Iris pigment epithelial cell (primary cell): ENCODE data around the gene CHMP6.

Source experiments
- DNase-seq: peaks from one replicate; pipeline ENCODE4 v3.0.0-alpha.2; 2011; ENCODE audit warnings: low read depth

Gene CHMP6

DNA sequence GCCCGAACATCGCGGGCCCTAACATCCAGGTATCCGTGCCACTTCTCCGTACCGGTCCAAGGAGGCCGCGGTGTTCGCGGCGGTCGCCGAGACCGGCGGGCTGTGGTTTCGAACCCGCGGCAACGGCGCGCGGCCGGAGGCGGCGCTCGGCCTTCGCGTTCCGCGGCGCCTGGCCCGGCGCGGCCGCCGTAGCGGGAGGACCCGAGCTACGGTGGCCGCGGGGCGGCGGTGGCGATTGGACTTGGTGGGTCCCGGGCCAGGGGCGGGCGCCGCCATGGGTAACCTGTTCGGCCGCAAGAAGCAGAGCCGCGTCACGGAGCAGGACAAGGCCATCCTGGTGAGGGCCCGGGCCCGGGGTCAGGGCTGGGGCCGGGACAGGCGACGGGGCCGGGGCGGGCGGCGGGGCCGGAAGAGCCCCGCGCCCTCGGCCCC is at the start of gene CHMP6:
CHMP6 (plus strand) TSS at position 197 of the 432 bp plus-strand sequence; CDS start at position 275, 78 bp downstream.
- DNase-seq = peak; percentile 71

DNA sequence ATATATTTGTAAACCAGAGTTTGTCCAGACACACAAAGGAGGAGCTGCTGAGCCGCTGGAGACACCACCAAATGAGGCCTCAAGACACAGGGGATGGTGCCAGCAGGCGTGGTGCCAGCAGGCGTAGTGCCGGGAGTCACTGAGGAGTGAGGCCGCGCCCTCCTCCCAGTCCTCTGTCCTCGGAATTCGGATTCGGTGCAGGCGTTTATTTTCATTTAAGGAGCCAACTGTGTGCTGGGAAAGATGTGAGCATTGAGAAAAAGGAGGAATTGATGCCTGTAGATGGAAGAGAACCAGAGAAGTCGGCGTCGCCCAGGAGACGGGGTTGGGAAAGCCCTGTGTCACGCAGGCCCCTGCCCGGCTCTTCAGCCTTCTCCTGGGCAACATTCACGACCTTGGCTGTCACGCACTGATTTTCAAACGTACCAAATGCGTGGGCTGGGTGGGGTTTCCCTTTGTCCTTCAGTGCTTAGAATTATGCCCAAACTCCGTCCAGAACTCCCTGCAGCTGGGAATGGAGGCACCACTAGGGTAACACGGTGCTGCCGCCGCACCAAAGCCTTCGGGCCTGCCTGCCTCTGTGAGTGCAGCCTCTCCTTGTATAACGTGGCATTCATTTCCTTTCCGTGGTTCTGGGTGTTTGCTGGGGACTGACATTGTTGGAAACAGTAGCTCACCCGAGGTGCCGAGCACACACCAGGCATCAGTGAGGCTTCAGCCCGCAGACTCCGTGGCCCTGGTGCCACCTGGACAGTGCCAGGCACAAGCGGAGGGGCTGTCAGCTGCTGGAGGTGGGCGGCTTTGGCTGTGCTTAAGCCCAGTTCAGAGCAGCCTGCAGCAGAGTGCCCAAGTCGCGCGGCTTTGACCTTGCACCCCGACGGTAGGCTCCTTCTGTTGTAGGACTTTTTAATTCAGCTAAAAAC is 49.0 kb upstream of the CHMP6 start:
- peak; percentile 74 for DNase-seq

DNA sequence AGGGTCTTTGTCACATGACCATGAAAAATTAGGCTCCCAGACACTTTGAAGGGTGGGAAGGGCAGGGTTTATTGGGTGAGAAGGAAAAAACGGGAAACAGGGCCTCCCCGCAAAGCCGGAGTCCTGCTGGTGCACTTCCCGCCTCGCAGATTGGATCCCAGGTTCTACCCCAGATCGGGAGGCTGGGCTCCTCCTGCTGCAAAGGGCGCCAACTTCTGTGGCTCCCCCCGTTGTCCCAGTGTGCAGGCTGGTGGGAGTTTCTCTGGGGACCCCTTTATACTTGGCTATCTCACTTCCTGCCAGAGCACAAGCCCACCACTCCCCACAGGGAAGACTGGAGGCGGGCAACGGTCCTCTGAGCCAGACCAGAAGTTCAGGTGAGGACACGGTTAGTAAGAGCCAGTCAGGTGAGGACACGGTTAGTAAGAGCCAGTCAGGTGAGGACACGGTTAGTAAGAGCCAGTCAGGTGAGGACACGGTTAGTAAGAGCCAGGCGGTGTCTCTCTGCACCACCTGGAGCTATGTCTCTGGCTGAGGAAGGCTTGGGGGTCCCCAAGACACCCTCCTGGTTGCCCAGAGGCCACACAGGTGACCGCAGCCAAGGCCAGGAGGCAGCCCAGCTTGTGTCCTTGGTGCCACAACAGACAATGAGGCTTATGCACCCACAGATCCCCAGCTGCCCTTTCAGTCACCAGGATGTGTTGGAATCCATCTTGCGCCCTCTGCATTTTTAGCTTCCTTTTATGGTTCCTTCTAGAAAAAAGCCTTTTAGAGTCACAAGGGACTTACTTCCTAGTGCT is 48.1 kb upstream of the CHMP6 start:
- no peak for DNase-seq

DNA sequence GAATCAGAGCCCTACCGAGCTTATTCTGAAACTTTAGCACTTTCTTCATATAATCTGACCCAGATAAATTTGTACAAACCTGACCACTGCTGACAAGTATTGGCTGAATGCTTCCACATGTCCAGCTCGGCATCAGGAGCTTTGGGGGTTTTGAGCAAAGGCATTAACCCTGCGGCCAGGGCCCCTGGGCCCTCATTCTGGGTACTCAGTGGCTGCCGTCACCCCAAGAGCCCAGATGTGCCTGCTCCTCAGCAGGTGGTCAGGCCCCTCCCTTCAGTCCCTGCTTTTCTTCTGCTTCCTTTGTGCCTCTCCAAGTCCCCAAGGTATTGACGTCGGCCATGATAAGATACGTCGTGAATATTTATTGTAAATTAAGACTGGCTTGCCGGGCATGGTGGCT is 47.3 kb upstream of the CHMP6 start:
- DNase-seq = no peak

DNA sequence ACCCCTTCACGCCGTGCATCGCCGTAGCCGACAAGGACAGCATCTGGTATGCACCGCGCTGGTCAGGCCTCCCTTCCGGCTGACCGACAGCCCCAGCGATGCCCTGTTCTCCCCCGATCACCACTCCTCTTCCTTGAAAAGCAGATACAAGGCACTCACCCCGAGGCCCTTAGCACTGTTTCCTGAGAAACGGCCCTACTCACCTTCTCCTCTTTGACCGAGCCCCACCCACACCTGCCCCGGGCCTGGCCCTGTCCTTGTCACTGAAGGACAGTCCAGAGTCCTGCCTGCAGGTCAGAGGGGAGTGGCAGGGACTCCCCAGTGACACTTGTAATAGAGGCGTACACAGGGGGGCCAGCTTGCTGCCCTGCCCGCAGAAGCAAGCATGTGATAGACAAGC is 45.9 kb upstream of the CHMP6 start:
- no peak for DNase-seq

DNA sequence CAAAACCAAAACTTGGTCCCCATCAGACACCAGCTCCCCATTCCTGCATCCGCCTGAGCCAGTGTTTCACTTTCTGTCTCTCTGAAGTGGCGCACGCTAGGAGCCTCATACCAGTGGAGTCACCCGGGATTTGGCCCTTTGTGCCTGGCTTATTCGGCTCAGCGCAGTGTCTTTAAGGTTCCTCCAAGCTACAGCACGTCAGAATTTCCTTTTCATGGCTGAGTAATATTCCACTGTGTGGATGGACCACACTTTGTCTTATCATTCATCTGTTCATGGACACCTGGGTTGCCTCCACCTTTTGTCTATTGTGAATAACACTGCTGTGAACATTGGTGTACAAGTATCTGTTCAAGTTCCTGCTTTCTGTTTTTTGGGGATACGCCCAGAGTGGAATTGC is 45.2 kb upstream of the CHMP6 start:
- no peak for DNase-seq

DNA sequence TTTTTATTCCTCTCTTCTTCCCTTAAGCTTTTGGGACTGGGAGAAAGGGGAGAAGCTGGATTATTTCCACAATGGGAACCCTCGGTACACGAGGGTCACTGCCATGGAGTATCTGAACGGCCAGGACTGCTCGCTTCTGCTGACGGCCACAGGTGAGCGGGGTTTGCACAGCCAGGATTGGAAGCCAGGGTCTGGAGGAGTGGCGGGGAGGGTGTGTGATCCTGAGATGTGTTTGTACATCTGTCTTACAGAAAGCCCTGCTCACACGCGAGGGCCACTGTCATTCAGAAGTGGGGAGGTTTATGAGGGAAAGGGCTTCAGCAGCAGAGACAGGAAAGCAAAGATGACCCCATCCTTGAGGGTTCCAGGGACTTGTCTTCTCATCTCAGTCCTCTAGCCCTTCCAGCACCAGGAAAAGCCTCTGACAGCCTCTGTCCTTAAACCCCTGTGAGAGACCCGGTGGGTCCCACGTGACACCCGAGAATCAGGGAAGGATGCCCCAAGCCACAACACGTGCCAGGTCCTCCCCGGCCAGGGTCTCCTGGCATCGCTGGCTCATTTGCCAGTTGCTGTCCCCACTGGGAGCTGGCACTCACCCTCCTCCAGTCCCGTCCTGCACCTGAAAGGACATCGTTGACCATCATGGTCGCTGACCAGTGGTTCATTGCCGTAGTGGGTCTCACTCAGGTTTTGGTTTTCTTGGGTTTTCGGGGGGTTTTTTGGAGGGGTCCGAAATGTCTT is 44.3 kb upstream of the CHMP6 start:
- DNase-seq = no peak

DNA sequence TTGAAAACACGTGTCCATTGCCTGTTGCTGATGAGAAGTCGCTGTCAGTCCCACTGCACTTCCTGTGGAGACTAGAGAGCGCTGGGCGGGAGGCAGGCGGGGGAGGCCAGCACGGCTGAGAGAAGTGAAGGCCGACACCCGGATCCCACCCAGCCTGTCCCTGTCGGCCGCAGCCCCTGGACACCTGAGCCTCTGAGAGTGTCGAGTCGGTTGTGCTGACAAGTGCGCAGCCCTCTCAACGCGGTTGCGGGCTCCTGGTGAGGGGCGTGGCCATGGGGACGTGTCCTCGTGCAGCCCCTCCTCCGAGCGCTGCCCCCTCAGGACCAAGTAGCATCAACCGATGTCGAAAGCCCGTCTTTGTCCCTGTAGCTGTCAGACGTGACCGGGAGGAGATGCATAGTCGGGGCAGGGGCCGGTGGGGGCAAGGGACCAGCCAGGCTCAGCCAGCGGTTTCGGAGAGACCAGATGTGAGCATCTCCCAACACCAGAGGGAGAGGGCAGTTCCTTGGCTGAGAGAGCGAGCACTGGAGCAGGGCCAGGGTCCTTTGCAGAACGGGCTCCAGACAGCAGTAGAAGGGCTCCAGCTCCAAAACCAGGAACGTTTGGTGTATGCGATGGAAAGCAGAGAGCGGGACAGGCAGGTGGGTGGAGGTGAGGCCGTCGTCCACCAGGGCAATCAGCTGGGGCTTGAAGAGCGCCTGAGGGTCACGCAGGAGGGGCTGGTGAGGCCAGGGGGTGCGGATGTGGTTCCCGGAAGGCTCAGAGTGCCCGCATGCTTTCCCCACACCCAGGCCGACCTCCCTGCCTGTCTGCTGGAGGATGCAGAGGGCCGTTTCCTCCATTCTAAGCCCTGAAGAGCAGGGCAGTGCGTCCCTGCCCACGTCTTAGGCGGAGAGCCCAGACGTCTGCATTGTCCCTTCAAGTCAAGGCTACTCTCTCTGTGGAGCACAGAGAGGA is 43.3 kb upstream of the CHMP6 start:
- no peak for DNase-seq

DNA sequence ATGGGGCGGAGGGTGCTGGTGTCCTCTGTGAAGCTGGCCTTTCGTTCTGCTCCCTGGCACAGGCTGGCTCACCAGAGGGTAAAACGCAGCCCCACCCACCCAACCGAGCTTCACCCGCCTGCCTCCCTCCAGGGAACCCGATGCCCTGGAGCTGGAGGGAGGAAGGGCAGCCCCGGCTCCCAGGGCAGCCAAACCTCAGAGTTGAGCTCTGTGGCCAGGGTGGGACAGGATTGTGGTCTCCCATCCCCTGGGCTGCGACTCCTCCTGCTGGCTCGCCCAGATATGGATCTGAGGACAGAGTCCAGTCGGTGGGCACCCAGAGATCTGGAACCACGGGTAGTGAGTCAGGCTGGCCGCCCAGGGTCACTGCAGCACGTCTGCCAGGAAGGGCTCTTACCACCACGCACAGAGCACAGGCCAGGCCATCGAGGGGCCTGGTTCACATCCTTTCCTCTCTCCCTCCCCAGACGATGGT is 42.6 kb upstream of the CHMP6 start:
- no peak for DNase-seq

DNA sequence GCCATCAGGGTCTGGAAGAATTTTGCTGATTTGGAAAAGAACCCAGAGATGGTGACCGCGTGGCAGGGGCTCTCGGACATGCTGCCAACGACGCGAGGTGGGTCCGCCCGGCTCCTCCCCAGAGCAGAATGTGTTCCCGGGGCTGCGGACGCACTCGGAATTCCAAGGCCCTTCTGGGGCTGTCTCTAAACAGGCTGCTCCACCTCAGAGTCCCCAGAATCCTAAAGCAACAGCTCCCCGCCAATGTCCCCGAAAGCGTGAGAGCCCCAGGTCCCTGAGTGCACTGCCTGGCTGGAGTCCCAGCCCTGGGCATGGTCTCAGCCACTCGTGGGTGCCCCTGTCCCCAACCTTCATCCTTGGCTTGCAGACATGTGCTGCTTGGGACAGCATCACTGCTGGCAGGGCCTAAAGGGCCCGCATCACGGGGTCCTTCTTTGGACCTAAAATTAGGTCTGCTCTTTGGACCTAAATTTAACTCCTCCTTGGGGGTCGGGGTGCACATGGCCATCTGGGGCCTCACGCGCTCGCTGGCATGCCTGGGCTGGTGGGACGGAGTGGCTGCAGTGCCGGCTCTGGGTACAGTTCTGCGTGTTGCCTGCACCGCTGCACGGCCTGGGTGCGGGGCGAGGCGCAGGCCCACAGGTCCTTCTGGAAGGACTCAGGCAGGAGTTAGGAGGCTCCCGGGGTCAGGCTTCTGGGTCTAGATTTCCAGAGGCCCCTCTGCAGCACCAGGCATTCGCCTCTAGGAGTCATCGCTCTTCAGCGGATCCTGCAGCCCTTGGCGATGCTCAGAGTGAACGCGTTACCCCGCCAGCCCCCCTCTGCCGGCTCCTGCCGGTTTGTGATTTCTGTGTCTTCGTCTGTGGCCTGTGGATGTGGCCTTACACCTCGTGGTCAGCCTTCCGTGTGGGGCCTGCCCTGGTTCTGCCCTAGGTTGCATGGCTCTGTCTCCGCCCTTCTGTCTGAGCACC is 41.9 kb upstream of the CHMP6 start:
- DNase-seq = no peak

DNA sequence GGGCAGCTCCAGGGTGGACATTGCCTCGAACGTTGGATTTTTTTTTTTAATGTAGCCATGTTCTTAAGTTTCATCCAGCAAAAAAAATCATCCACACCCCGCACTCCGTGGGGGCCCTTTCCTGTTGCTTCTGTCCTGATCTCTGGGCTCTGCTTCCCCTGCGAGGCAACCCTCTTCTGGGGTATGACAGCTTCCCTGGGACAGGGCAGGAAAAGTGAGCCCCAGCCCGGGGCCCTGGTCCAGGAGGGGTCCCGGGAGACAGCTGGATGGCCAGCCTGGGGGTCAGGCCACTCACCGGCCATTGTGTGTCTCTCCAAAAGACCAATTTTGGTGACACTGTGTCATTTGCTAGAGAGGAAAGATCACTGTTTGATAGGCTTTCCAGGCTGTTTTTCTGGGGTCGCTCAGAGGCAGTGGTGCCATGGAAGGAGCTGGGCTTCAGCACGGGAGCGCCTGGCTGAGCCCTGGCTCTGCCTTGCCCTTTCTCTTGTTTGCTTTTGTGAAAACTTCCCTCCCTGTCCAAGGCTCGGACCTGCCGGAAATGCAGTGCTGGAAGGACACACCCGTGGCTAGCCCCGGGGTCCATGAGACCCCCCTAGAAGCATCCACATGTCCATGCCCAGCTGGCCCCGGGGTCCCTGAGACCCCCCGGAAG is 41.0 kb upstream of the CHMP6 start:
- DNase-seq = no peak

DNA sequence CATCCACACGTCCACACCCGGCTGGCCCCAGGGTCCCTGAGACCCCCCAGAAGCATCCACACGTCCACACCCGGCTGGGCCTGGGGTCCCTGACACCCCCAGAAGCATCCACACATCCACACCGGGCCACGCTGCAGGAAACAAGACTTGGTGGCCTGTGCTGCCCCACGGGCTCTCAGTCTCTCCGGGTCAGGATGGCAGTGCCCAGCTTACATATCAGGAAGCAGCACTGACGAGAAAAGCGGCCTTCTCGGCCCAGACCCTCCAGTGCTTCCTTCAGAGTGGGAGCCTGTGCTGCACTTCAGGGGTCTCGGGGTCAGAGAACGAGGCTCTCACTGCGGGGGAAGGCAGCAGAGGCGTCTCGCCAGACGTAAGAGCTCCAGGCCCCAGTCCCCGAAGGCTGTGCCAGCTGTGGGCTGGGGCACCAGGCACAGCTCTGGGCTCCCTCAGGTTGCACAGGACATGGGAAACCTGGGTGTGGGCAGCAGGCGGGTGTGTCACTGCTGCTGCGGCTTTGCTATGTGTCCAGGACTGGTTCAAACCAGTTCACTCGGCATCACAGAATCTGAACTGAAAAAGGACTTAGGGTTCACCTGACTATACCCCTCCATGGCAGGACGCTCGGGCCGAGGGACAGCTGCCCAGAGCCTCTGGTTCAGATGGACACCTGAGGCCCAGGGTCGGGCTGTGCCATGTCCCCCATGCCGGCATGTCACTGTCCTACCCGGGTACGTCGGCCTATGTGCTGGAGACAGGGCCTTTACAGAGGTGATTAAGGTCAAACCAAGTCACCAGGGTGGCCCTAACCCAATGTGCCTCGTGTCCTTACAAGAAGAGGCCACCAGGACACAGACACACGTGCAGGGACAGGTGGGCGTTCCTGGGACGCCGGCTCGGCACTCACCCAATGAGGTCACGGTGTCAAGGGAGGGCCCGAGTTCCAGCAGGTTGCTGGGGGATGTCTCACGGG is 40.2 kb upstream of the CHMP6 start:
- no peak for DNase-seq

DNA sequence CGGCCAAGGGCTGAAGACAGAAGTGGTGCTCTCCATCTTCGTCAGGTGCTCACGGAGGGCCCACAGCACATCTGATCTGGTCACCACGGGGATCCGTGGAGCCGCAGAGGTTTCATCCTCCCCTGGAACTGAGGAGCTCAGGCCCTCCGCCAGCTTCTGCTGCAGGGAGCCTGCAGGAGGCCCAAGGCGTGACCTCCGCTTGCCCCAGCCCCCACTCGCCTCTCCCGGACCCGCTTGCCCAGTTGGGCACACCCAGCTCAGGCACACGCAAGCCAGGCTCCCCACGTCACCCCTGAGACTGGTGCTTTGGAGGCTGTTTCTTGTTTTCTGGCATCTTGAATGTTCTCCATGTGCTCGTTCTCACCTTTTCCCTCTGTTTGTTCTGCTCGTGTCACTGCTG is 39.4 kb upstream of the CHMP6 start:
- DNase-seq = no peak

DNA sequence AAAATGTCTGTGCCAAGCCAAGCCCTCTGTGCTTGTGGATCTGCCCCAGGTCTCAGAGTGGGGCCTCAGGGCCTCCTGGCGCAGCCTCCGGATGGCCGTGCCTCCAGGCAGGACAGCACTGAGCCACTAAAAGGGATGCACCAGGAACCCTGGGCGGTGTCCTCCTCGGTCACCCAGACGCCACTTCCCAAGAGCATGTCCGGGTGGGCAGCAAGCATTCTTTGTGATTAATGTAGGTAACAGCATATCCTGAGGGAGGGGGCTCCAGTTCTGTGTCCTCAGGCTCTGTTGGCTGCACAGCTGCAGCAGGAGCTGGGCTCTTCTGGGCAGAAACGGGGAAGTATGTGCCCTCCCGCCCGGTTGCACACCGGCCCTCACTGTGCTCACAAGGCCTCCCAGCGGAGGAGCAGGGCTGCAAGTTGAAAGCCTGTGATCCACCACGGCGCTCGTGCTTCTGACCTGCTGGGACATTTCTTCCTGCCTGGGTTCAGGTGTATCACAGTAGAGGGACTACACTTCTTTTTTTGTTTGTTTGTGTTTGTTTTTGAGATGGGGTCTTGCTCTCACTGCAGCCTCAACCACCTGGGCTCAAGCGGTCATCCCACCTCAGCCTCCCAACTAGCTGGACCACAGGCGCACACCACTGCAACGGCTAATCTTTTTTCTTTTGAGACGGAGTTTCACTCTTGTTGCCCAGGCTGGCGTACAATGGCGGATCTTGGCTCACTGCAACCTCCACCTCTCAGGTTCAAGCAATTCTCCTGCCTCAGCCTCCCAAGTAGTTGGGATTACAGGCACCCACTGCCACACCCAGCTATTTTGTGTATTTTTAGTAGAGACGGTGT is 37.9 kb upstream of the CHMP6 start:
- DNase-seq = no peak

DNA sequence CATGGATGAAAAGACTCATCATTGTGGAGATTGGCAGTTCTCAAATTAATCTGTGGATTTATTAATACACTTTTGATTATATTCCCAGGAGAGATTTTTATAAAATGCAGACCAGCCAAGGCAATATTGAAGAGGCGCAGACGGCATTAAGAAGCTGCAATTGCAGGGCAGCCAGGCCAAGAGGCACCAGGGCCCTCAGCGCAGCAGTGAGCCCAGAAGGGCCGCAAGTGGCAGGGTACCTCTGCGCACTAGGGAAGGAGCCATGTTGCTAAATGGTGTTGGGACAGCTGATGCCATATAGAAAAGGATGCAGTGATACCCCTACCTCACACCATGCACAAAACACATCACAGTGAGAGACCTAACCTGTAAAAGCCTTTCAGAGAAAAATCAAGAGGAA is 36.6 kb upstream of the CHMP6 start:
- DNase-seq = no peak

DNA sequence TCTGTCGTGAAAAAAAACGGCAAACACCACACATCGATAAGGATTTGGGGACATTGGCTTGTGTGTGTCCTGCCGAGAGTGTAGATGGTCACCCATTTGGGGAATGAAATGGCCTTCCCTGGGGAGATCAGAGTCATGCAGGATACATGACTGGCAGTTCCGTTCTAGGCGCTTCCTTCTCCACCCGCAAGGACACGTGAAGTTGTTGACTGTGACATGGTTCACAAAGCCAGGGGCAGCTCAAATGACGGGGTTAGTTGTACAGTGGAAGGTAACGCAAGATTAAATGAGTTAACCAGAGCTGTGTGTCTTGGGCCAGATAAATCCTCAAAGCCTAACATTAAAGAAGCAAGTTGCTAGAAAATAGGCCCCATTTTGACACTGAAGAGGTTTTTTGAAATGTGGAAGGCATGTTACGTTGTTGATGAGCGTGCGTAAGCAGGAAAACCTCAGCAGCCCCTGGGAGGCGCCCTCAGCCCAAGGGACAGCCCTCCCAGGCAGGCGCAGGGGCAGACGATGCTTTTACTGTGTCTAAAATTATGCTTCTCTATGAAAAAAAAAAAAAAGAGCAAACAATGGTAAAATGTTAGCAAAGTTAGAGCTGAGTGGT is 35.9 kb upstream of the CHMP6 start:
- DNase-seq = no peak
